Activated CD8-positive, alpha-beta memory T cell treated with anti-CD3 and anti-CD28 coated beads, Interleukin-2, amount 50 U/mL, for 48 hours (primary cell): ENCODE results near the gene SEZ6L2.
"Not testable (repeated sequence)": the region's sequence is repeated elsewhere in the genome, so short reads cannot be mapped to it uniquely, and the experiment has no call there.

Experiments used
- DNase-seq: peaks from one replicate; pipeline ENCODE4 v3.0.0-alpha.2; 2020

SEZ6L2 gene

GRCh38 chr16:29849505-29849904 lies 49.8 kb downstream of the SEZ6L2 start:
- DNase-seq: no peak

- DNase-seq: peak; percentile 94
Observed at GRCh38 chr16:29848420-29849297, 50.7 kb downstream of the SEZ6L2 start.

DNA sequence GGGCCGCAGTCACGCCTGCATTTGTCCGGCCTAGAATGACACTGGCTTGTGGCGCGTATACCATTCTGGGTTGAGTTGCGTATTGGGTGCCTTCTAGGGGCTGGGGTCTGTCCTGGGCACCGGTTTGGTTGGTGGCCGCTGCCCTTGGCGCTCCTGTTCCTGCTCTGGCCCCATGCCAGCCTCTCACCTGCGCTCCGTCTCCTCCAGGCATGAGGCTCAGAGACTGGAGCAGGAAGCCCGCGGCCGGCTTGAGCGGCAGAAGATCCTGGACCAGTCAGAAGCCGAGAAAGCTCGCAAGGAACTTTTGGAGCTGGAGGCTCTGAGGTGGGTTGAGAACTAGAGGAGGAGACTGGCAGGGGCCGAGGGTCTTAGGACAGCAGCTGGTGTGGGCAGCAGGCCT lies 53.7 kb downstream of the SEZ6L2 start:
- DNase-seq: no peak

DNA sequence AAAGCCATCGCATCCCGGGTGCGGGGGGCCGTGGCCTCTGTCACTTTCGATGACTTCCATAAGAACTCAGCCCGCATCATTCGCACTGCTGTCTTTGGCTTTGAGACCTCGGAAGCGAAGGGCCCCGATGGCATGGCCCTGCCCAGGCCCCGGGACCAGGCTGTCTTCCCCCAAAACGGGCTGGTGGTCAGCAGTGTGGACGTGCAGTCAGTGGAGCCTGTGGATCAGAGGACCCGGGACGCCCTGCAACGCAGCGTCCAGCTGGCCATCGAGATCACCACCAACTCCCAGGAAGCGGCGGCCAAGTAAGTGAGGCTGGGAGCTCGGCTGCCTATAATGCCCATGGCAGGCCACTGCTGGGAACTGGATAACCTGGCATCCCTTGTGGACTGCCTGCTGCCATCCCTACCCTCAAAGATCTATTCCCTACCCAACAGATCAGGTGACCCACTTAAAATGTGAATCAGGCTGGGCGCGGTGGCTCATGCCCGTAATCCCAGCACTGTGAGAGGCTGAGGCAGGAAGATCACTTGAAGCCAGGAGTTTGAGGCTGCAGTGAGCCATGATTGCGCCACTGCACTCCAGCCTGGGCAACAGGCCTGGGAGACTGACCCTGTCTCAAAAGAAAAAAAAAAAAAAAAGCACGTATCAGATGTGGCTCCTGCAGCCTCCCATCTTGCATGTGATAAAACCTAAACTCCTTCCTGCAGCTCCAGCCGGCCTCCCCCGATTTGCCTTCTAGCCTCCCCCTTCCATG lies 54.6 kb downstream of the SEZ6L2 start:
- no peak for DNase-seq

DNA sequence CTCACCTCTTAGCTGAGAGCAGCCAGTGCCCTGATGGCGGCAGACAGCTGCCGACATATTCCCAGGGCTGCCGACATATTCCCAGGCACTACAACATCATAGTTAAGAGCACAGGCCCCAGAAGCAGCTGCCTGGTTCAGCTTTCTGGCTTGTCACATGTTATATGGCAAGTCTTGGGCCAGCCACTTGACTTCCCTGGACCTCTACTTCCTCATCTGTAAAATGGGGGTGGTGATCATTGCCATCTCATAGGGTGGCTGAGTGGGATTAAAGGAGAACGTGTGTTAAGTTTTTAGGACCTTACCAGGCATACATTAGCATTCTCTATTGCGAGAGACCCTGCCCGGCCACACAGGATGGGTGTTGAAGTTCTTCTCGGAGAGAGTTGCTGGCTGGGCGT lies 55.4 kb downstream of the SEZ6L2 start:
- no peak for DNase-seq

GRCh38 chr16:29842732-29843346 lies 56.5 kb downstream of the SEZ6L2 start:
- no peak for DNase-seq

DNA sequence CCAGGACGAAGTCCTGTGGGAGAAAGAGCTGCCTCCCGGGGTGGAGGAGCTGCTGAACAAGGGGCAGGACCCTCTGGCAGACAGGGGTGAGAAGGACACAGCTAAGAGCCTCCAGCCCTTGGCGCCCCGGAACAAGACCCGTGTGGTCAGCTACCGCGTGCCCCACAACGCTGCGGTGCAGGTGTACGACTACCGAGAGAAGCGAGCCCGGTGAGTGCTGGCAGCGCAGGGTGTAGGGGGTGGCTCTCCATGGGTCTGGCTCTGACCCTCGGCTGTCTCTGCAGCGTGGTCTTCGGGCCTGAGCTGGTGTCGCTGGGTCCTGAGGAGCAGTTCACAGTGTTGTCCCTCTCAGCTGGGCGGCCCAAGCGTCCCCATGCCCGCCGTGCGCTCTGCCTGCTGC lies 57.7 kb downstream of the SEZ6L2 start:
- no peak for DNase-seq

DNA sequence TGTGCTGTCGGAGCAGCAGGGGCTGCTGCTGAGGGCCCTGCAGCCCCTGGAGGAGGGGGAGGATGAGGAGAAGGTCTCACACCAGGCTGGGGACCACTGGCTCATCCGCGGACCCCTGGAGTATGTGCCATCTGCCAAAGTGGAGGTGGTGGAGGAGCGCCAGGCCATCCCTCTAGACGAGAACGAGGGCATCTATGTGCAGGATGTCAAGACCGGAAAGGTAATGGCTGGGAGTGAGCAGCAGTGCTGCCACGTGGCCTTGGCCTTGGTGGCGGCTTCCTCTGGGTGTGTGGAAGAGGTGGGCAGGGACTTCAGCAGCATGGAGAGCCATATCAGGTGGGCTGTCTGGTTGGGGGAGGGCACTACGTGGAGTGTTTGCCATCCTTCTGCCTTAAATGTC lies 59.1 kb downstream of the SEZ6L2 start:
- DNase-seq: no peak

- no peak for DNase-seq
Observed at GRCh38 chr16:29839822-29840221, 59.5 kb downstream of the SEZ6L2 start.

DNA sequence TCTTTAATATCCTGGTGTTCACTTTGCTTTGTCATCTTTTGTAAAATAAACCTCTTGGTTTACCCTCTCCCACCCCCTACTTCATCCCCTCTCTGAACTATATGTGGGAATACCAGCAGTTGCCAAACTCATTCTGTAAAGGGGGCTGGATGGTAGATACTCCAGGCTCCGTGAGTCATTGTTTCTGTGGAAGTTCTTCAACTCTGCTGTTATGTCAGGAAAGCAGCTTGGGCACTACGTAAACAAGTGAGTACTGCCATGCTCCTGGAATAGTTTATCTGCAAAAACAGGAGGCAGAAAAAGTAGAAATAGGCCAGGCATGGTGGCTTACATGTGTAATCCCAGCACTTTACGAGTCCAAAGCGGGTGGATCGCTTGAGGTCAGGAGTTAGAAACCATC lies 61.5 kb downstream of the SEZ6L2 start:
- DNase-seq: no peak

- DNase-seq: no peak
Observed at GRCh38 chr16:29836623-29837022, 62.7 kb downstream of the SEZ6L2 start.

GRCh38 chr16:29835926-29836325 lies 63.4 kb downstream of the SEZ6L2 start:
- no peak for DNase-seq

DNA sequence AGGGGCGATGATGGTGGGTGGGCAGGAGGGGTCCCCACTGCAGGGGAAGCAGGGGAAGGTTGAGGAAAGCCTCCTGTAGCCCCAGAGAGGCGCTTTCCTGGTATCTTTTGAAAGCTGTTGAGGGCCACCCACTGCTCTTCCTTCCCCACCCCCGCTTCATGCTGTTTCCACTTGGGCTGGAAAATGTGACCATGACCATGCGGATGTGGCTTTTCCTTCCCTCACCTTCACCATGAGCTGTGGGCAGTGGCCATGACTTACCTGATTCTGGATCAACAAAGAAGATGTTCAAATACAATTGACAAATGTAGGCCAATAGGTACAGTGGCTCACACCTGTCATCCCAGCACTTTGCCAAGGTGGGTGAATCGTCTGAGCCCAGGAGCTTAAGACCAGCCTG lies 65.3 kb downstream of the SEZ6L2 start:
- DNase-seq: no peak

- not testable (repeated sequence) for DNase-seq
Observed at GRCh38 chr16:29833219-29833618, 66.1 kb downstream of the SEZ6L2 start.

- no peak for DNase-seq
Observed at GRCh38 chr16:29831490-29831889, 67.9 kb downstream of the SEZ6L2 start.

- DNase-seq: no peak
Observed at GRCh38 chr16:29830774-29831173, 68.6 kb downstream of the SEZ6L2 start.

DNA sequence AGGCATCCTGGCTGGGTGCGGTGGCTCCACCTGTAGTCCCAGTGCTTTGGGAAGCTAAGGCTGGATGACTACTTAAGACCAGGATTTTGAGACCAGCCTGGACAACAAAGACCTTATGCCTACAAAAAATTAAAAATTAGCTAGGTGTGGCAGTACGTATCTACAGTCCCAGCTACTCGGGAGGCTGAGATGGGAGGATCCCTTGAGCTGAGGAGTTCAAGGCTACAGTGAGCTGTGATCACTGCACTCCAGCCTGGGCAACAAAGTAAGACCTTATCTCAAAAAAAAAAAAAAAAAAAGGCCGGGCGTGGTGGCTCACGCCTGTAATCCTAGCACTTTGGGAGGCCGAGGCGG lies 73.0 kb downstream of the SEZ6L2 start:
- no peak for DNase-seq

GRCh38 chr16:29825145-29826044 lies 74.0 kb downstream of the SEZ6L2 start:
- DNase-seq: peak; percentile 73

GRCh38 chr16:29824589-29825144 lies 74.7 kb downstream of the SEZ6L2 start:
- no peak for DNase-seq

GRCh38 chr16:29821643-29822115 lies 77.7 kb downstream of the SEZ6L2 start:
- no peak for DNase-seq
